WTC11 (cell line): ENCODE results near the gene CACNA1A.

ENCODE experiments used
- CREB1 ChIP-seq: sonication (generic); formaldehyde crosslinking; IDR thresholded peaks from 2 replicates; pipeline ENCODE4 v1.8.0; 2023; ENCODE audit warnings: mild to moderate bottlenecking, missing genetic modification reagents
- CTCF ChIP-seq: fragments of 200-600 bp; IDR thresholded peaks from 2 replicates; pipeline ENCODE4 v1.8.0; 2022; ENCODE audit warnings: antibody characterized with exemption
- ETV6 ChIP-seq: sonication (generic); formaldehyde crosslinking; IDR thresholded peaks from 2 replicates; pipeline ENCODE4 v1.8.1; 2022; ENCODE audit warnings: mild to moderate bottlenecking, missing genetic modification reagents
- IRF1 ChIP-seq: sonication (generic); formaldehyde crosslinking; IDR thresholded peaks from 2 replicates; pipeline ENCODE4 v1.8.0; 2023; ENCODE audit warnings: missing genetic modification reagents
- JUN ChIP-seq: sonication (generic); formaldehyde crosslinking; IDR thresholded peaks from 2 replicates; pipeline ENCODE4 v1.8.0; 2023; ENCODE audit warnings: mild to moderate bottlenecking, missing genetic modification reagents
- KAT7 ChIP-seq: sonication (generic); formaldehyde crosslinking; IDR thresholded peaks from 2 replicates; pipeline ENCODE4 v1.8.1; 2023; ENCODE audit warnings: missing genetic modification reagents, mild to moderate bottlenecking, borderline replicate concordance
- MAX ChIP-seq: sonication (generic); formaldehyde crosslinking; IDR thresholded peaks from 2 replicates; pipeline ENCODE4 v1.8.0; 2022; ENCODE audit warnings: mild to moderate bottlenecking, missing genetic modification reagents
- MLX ChIP-seq: sonication (generic); formaldehyde crosslinking; IDR thresholded peaks from 2 replicates; pipeline ENCODE4 v1.8.1; 2023; ENCODE audit warnings: mild to moderate bottlenecking, missing genetic modification reagents, moderate library complexity
- PREB ChIP-seq: sonication (generic); formaldehyde crosslinking; IDR thresholded peaks from 2 replicates; pipeline ENCODE4 v1.8.1; 2022; ENCODE audit warnings: mild to moderate bottlenecking, missing genetic modification reagents, moderate library complexity, borderline replicate concordance
- STAT6 ChIP-seq: sonication (generic); formaldehyde crosslinking; conservative IDR thresholded peaks from 2 replicates; pipeline ENCODE4 v1.8.1; 2023; ENCODE audit warnings: mild to moderate bottlenecking, low read depth, missing genetic modification reagents, moderate library complexity
- USF1 ChIP-seq: sonication (generic); formaldehyde crosslinking; IDR thresholded peaks from 2 replicates; pipeline ENCODE4 v1.8.0; 2022; ENCODE audit warnings: mild to moderate bottlenecking, missing genetic modification reagents
- ZNF232 ChIP-seq: sonication (generic); formaldehyde crosslinking; IDR thresholded peaks from 2 replicates; pipeline ENCODE4 v1.8.0; 2022; ENCODE audit warnings: mild to moderate bottlenecking, missing genetic modification reagents
- ZNF396 ChIP-seq: fragments of 250-450 bp; sonication (Bioruptor Pico); IDR thresholded peaks from 2 replicates; pipeline ENCODE4 v1.8.0; 2021; ENCODE audit warnings: mild to moderate bottlenecking, moderate library complexity, borderline replicate concordance
- ZNF532 ChIP-seq: fragments of 250-450 bp; sonication (Bioruptor Pico); IDR thresholded peaks from 2 replicates; pipeline ENCODE4 v1.9.0; 2021; ENCODE audit warnings: mild to moderate bottlenecking, borderline replicate concordance

GRCh38 chr19:13159713-13160112, 346.6 kb downstream of the CACNA1A start:
- no peak for TF ChIP-seq CTCF
- TF ChIP-seq CREB1 (CRISPR knock-in tag): no peak
- no peak for TF ChIP-seq ETV6
- no peak for TF ChIP-seq USF1
- no peak for TF ChIP-seq ZNF396 (CRISPR knock-in tag)
- TF ChIP-seq STAT6 (CRISPR knock-in tag): no peak
- TF ChIP-seq IRF1 (CRISPR knock-in tag): no peak
- TF ChIP-seq ZNF532 (CRISPR knock-in tag): no peak
- no peak for TF ChIP-seq MLX
- TF ChIP-seq JUN (CRISPR knock-in tag): no peak
- TF ChIP-seq ZNF232 (CRISPR knock-in tag): no peak
- TF ChIP-seq KAT7 (CRISPR knock-in tag): no peak
- TF ChIP-seq PREB (CRISPR knock-in tag): no peak
- no peak for TF ChIP-seq MAX (CRISPR knock-in tag)
